HEK293T (cell line): Measurements from ENCODE around the gene SLC22A5.

Experiments used
- BHLHE40 ChIP-seq: fragments of 450-650 bp; IDR thresholded peaks from 2 replicates; pipeline ENCODE4 v1.6.1; 2016; ENCODE audit warnings: mild to moderate bottlenecking, moderate library complexity, borderline replicate concordance
- CTBP1 ChIP-seq: fragments of 450-650 bp; IDR thresholded peaks from 2 replicates; pipeline ENCODE4 v1.6.1; 2016; ENCODE audit warnings: borderline replicate concordance
- ELF4 ChIP-seq: fragments of 450-650 bp; IDR thresholded peaks from 2 replicates; pipeline ENCODE4 v1.6.1; 2017; ENCODE audit warnings: antibody characterized with exemption
- FOXM1 ChIP-seq: fragments of 450-650 bp; IDR thresholded peaks from 2 replicates; pipeline ENCODE4 v1.6.1; 2017; ENCODE audit warnings: mild to moderate bottlenecking, borderline replicate concordance
- LEF1 ChIP-seq: fragments of 450-650 bp; IDR thresholded peaks from 2 replicates; pipeline ENCODE4 v1.6.1; 2017; ENCODE audit warnings: mild to moderate bottlenecking, borderline replicate concordance
- SP1 ChIP-seq: fragments of 450-650 bp; IDR thresholded peaks from 2 replicates; pipeline ENCODE4 v1.6.1; 2017
- SUZ12 ChIP-seq: fragments of 450-650 bp; IDR thresholded peaks from 2 replicates; pipeline ENCODE4 v1.6.1; 2016; ENCODE audit warnings: mild to moderate bottlenecking
- ZNF384 ChIP-seq: fragments of 450-650 bp; IDR thresholded peaks from 2 replicates; pipeline ENCODE4 v1.6.1; 2016

DNA sequence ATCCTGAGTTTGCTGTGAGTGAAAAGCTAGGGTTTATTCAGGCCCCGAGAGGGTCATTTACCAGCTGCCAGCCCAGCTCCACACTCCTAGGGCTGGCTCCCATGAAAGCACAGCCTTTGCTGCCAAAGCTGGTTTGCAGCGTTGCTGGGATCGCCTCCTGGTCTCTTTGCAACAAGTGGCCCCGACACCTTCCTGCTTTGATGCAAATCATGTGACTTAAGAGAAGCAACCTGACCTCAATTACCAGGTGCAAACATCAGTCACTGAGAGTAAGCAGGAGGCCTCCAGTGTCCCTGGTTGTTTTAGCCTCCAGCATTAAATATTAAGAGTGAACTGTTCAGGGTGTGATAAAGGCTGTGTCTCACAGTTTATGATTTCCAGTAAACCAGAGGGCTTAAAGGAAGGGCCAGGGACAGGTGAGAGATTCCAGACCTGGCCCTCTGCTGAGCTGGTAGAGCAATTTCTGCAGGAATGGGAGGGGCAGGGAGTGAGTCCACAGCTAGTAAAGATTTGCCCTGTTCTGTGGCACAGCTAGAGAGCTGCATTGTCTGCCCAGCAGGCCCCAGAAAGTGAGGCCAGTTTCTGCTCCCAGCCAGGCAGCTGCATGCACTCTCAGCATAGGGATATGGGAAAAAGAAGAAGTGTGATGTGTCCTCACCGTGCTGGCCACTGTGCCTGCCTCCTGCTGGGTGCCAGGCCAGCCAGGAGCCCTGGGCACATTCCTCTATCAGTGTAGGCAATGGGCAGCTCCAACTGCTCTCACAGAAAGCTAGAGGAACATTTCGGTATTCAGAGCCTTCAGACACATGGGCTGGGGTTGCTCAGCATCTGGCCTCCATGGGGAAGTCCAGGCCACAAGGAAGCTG, 58.0 kb downstream of the SLC22A5 start:
- TF ChIP-seq SP1: no peak
- TF ChIP-seq FOXM1: no peak
- no peak for TF ChIP-seq CTBP1
- TF ChIP-seq LEF1: no peak
- TF ChIP-seq SUZ12: no peak
- no peak for TF ChIP-seq ZNF384
- no peak for TF ChIP-seq BHLHE40
- no peak for TF ChIP-seq ELF4
